HG03159 (cell line): ENCODE data around the gene SLC16A5.
"Not testable (repeated sequence)": the region's sequence is repeated elsewhere in the genome, so short reads cannot be mapped to it uniquely, and the experiment has no call there.

ENCODE experiments used
- ATAC-seq: cut with Tn5 transposase; IDR thresholded peaks from one replicate; pipeline ENCODE4 v1.9.1; 2021; ENCODE audit warnings: mild to moderate bottlenecking, moderate library complexity; ENCODE audit not compliant: unreplicated experiment

SLC16A5 gene, protein sequence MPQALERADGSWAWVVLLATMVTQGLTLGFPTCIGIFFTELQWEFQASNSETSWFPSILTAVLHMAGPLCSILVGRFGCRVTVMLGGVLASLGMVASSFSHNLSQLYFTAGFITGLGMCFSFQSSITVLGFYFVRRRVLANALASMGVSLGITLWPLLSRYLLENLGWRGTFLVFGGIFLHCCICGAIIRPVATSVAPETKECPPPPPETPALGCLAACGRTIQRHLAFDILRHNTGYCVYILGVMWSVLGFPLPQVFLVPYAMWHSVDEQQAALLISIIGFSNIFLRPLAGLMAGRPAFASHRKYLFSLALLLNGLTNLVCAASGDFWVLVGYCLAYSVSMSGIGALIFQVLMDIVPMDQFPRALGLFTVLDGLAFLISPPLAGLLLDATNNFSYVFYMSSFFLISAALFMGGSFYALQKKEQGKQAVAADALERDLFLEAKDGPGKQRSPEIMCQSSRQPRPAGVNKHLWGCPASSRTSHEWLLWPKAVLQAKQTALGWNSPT

DNA sequence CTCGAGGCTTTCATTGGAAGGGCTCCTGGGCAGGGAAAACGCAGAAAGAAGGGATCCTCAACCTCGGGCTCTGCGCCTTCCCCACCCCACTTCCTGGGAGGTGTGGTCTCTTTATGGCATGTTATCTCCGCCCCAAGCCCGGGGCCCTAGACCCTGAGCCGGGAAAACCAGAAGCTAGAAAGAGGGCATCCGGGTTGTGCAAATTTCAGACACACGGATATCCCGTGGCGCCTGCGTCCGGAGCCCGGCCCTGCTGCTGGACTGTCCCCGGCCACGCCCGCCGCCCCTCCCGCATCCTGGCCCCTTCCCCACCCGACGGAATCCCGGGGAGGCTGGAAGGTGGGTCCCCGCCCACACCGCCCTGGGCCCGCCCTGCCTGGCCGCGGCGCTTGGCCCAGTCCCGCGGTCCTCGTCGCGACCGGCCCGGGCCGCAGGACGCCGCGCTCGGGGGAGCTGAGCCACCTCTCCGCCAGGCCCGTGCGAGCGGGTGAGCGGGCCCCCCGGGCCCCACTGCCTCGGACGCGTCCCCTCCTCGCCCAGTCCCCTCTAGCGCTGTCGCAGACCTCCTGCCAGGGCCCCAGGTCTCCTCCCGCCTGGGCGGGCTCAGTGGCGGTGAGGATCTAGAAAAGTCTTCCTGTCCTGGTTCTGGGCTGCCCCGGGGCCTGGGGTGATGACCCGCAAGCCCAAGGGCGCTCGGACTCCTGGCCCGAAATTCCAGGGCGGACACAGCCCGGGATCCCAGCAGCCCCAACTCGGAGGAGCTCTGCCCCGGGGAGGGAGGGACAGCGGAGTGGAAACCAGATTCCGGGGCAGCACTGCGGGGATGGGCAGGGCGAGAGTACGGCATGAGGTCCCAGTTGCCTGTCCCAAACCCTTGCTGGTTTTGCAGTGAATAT is at the start of gene SLC16A5:
TSS of gene SLC16A5 (plus strand) at position 397 of the 896 bp plus-strand sequence. CDS start 5,683 bp downstream, outside the sequence.
- no peak for ATAC-seq

DNA sequence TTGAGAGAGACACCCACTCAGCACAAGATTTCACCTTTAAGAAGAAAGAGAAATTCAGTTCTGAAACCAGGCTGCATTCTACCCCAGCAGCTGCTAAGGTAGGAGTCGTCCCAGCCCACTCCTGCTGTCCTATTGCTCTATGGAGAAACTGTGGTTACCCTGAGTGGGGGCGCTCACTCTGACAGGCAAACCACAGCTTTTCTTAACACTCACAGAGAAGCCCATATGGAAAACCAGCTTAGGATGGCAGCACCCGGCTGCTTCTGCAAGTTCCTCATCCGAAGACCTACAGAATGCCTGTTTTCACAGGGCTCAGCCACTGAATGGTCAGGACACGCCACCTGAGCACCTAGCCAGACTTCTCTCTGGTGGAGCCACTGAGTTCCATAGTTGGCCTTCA is 48.5 kb upstream of the SLC16A5 start:
- ATAC-seq = no peak

DNA sequence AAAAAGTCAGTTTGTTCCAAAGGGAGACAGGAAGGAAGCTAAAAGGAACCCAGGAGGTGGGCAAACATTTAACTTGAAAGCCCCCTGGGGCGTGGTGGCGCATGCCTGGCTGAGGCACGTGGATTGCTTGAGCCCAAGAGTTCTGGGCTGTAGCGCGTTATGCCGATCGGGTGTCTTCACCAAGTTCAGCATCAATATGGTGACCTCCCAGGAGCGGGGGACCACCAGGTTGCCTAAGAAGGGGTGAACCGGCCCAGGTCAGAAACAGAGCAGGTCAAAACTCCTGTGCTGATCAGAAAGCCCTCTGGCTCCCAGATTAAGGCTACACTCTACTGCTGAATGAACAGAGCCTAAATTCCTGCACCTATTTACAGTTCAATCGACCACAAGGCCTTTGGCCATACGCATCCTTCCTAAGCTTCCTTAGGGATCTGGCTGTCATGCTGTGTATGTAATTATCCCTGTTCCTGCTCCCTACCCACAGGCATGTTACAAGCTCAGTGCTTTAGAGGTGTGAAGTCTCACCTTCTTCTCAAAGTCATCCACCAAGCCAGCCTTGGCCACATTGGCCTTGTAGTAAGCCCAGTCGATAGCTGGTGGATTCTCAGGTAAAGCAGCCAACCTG is 46.0 kb upstream of the SLC16A5 start:
- ATAC-seq = no peak

DNA sequence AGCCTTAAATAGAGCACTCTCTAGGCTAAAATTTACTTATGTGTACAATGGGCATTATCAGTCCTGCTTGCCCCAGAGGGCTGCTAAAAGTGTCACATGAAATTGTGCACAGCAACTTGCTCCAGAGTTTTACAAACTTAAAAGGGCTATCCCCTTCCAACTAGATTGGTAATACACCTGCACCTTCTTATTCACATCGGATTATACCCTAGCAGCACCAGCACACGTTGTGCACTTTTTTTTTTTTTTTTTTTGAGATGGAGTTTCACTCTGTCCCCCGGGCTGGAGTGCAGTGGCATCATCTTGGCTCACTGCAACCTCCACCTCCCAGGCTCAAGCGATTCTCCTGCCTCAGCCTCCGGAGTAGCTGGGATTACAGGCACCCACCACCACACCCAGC is 44.0 kb upstream of the SLC16A5 start:
- not testable (repeated sequence) for ATAC-seq

DNA sequence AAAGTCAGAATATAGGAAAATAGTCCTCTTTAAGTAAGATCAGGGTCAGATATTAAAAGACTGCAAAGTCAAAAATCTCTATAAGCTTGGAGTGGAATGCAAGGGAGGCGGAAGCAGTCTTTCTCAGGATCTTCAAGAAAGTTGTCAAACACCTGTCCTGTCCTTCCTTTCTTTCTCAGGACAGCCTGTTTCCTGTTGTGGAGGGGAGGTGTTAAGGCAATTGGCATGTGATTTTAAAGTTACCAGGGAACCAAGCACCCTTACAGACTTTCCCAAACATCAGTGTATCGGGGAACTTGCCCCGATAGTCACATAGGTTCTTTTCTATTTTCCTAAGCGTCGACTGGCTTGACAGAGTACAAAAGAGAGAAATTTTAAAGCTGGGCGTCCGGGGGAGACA is 43.0 kb upstream of the SLC16A5 start:
- ATAC-seq = no peak

DNA sequence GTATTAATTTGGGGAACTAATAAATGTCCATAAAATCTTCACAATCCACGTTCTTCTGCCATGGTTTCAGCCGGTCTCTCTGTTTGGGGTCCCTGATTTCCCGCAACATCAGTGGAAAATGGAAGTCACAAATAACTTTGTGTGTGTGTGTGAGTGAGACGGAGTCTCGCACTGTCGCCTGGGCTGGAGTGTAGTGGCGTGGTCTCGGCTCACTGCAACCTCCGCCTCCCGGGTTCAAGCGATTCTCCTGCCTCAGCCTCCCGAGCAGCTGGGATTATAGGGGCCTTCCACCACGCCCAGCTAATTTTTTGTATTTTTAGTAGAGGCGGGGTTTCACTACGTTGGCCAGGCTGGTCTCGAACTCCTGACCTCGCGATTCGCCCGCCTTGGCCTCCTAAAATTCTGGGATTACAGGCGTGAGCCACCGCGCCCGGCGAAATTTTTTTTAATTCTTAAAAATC is 41.8 kb upstream of the SLC16A5 start:
- not testable (repeated sequence) for ATAC-seq

DNA sequence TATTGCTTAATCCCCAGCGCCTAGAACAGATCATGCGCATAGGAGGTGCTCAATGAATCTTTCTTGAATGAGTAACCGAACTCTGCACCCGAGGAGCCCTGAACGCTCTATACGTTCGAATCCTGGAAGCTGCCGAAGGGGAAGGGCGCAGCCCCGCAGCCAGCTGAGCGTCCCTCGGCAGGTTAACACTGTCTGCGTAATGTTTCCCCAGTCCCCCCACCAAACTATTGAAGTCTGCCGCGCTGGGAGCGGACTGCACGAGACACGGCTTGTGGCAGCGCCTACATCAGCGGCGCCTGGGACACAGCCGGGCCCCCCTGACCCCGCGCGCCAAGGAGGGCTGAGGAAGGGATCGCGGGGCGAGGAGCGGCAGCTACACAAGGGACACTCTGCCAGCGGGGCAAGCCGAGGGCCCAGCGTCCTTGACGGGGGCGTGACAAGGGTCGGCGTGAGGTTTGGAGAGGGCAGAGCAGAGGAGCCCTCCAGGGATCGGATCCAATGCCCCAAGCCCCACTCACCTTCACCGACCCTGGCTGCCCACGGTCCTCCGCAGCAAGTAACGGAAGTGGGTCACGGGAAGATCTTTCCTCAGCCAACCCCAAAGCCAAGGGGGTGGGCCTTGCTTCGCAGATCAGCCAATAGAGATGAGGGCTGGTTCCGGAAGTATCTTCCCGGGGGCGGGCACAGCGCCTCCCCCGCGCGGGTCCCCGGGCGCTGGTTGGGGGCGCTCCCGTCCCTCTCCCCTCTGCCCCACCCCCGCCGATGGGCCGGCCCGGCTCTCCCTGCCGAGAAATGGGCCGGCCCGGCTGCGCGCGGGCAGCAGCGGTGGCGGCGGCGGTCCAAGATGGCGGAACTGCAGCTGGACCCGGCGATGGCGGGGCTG is 41.1 kb upstream of the SLC16A5 start, which contains the start of the genes ATP5PD and KCTD2:
TSS of gene ATP5PD (minus strand) at position 563 of the 883 bp plus-strand sequence. CDS start 4,319 bp downstream, outside the sequence.
TSS of gene KCTD2 (plus strand) at position 819 of the 883 bp plus-strand sequence. CDS start at position 845, 26 bp downstream.
- peak; percentile 94 for ATAC-seq

DNA sequence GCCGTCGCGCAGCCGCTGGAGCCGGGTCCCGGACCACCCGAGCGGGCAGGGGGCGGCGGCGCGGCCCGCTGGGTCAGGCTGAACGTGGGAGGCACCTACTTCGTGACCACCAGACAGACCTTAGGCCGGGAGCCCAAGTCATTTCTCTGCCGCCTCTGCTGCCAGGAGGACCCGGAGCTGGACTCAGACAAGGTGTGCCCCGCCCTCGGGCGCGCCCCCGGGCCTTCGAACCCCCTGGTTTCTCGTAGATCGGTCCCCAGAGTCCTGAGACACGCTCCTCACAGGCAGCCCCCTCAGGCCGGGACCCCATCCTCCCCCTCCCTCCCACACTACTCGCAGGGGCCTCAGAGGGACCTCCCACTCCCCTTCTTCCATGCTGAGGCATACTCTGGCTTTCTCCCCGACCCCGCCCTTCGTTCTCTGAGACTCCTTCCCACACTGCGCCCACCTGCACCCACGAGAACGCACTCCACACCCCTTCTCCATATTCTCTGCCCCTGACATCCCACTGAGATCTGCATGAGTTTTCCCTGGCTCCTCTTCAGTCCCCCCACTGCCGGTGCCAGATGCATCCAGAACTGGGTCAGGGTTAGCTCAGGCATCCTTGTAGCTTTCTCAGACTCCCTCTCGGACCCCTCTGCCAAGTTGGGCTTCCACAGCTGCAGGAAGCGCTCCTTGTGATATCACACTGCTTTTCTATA is 40.2 kb upstream of the SLC16A5 start:
- ATAC-seq = peak; percentile 3

DNA sequence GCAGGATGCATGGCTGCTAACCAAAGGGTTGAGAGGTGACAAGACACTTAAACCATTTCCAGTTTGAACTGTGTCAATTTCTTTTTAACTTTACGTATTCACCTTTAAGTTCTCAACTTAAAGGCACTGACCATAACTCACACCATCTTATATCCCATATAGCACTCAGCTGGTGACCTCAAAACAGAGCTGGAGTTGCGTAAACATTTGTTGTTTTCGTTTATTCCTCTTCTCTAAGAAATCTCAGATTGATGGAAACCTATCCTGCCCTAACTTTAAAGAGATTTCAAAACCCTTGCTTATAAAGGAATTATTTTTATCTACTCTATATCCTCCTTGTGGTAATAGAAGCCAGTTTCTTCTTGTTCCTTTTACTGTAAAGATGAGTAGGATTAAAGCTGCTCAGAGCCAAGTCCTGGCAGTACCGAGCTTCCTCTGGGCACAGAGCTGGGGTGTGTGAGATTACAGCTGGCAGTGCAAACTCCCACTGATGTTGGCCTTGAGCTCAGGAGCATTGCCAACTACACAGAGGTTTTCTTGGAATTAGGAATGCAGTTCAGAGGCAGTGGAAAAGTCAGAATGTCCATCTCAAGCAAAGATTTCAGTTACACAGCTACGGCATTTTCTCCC is 39.4 kb upstream of the SLC16A5 start:
- no peak for ATAC-seq

DNA sequence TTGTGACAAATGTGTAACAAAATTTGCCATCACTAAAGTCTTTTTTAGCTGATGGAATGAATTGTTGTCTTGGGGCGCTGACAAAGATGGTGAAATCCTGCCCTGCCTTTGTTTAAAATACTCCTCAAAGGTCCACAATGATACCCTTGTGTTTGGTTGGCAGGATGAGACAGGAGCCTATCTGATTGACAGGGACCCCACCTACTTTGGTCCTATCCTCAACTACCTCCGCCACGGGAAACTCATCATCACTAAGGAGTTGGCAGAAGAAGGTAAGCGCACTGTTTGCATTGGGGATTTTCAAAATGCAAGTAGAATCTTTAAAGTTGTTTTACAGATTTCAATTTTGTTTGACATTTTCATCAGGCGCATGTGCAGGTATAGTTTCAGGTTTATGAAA is 38.7 kb upstream of the SLC16A5 start:
- ATAC-seq = no peak

DNA sequence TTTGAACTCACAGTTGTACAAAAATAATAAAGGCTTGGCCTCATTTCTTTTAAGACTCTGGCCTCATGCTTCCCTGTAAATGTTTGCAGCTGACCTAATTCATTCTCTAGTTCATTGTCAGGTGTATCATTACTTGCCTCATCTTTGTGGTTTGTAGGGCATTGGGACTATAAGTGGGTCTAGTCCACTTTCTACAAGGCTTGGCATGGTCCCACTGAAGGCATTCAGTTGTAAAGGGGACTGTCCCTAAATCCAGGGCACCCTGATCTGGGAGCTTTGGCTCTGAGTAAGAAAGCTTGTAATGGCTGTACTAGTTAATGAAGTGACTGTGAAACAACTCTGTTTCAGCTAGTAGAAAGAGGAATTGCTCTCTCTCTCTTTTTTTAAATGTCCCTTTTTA is 38.0 kb upstream of the SLC16A5 start:
- ATAC-seq = no peak

DNA sequence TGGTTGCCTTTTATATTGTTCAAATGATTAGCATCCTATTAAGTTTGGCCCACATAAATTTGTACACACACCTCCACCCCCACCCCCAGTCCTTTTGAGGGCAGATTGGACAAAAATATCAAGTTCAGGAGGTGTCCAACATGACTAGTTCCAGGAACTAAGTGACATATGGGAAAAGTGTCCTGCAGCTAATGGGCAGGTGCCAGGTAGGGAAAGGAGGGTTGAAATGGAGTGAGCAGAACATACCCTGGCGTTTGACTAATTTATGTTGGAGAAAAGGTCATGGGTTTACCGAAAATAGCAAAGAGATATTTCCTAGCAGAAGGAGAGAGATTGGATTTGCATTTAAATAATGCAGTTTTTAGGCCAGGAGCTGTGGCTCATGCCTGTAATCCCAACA is 35.8 kb upstream of the SLC16A5 start:
- ATAC-seq = no peak

DNA sequence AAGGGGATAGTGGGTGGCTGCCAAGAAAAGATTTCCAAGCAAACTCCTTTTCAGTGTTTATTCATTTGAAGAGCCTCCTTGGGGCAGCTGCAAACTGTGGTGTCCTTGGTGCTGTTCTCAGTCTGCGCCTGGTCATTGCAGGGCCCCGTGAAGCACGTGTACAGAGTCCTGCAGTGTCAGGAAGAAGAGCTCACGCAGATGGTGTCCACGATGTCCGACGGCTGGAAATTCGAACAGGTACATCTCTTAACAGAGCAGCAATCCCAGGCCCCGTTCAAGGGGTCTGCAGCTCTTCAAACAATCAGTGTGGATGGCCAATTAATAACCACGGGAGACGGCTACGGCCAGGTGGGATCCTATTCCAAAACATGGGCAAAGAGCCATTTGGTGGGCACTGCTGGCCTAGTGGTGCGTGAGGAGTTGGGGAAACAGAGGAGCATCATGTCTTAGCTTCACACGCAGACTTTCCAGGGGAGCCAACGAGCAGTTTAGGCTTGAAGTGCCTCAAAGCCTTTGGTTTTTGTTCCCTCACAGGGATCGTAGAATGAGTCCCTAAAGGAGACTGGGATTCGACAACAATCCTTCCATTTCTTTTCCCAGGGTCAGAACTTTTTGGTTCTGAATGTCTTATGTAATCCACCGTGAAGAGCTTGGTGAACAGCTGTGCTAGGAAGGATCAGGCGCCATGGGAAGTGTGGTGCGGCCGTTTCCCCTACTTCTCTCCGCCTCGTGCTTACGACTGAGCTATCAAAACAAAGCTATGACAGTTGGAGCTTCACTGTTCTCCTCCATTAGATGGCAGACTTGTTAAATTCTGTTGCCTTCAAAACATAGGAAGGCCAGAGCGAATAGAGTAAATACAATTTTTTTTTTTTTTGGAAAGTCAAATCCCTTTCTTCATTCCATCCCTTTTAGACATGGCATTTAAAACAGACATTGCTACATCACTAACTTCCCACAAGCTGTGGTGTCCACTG is 28.1 kb upstream of the SLC16A5 start:
- ATAC-seq = no peak

DNA sequence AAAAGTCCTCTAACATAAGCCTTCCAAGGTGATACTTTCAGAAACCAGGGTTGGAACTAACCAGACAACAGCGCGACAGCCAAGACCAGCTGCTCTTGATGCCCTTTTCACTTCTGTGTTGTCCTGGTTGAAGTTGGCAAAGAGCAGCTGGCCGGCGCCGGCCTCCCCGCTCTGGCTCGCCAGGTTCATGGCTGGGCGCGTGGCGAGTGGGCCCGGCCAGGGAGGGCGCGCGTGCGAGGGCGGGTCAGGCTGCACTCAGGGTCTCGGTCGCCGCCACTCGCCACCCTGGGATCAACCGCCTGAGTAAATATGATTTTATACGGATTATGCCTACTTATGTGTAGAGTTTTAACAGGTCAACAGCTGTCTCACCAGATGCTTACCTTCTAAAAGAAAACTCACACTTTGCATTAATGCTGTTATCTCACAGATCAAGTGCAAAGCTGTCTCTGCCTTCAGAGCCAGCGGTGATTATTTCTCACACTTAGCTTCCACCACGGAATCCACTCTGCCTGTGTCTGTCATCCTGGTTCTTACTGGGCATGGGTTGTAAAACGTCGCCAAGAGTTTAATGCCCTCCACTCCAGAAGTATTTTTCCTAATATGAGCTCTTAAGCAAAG is 27.2 kb upstream of the SLC16A5 start:
- no peak for ATAC-seq

DNA sequence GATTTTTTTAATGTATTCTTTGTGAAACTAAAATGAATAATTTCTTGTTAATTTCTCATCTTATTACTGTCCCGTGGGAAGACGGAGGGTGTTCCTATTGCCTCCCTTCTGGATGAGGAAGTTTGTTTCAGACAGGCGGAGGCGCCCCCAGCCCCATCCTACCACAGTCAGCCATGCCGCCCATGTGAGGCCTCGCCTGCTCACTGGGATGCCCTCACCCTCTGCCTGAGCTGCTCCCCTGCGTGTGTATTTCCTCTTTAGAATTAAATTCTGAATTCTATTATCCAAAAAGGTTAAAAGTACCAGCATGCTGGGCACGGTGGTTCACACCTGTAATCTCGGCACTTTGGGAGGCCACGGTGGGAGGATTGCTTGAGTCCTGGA is 26.7 kb upstream of the SLC16A5 start:
- ATAC-seq = no peak

DNA sequence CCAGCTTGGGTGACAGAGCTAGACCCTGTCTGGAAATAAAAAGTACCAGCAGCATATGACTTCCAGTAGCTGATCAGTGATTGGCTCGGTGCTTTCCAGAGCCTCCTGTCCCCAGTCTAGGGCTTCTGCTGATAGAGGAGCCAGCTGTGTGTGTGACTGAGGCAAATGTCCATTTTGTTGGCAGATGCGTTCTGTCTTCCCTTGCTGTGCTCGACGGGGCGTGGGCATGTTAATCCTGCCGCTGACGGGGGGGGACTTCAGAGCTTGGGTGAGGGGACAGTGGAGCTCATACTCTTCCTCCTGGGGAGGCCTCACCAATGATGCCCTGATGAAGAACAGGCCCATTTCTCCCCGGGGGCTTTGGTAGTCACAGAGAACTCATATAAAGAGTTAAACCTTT is 26.1 kb upstream of the SLC16A5 start:
- ATAC-seq = no peak

DNA sequence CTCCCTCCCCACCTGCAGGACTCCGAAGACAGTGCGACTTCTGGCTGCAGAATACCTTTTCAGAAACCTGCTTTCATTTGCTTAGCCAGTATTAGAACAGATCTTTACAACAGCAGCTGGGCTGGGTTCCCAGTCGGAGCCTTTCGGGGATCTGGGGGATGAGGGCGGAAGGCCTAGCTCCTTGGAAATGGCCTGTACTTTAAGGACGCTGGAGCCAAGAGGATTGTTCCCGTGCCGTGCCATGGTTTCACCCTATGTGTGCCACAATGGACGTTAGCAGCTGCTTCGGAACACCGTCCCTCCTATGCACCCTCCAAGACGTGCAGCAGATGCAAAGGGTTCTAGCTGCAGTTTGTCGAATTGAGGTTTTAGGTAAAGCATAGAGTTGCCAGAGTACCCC is 24.6 kb upstream of the SLC16A5 start:
- ATAC-seq = no peak
